Stimulated activated CD8-positive, alpha-beta memory T cell treated with anti-CD3 and anti-CD28 coated beads, Interleukin-7, amount 100 ng/mL, for 4 hours (primary cell): ENCODE measurements around the gene NT5DC4.
"Not testable (repeated sequence)": the region's sequence is repeated elsewhere in the genome, so short reads cannot be mapped to it uniquely, and the experiment has no call there.

Experiments used
- DNase-seq, 2 donors: peaks; one replicate each; pipeline ENCODE4 v3.0.0-alpha.2; 2020; ENCODE audit warnings: low read depth in 2 of 2

Gene NT5DC4

DNA sequence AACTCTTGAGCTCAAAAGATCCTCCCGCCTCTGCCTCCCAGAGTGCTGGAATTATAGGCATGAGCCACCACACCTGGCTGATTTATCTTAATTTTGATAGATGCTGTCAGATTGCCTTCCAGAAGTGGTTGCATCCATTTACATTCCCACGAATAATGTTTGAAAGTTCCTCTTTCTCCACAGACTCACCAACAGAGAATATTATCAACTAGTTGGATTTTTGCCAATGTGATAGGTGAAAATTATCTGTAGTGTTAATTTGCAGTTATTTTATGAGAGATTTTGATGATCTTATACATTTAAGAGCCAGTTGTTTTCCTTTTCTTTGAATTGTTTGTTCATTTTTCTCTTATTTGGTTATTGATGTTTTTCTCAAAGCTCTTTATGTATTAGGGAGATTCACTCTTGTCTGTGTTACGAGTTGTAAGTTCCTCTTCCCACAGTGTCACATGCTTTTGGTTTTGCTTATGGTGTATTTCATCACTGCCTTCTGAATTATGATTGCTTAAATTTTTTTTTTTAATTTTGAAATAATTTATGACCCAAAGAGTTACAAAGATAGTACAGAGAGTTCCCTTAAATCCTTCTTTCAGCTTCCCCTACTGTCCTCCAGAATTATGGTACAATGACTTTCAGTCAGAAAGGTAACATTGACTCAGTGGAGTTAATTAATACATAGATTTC lies 20.7 kb upstream of the NT5DC4 start:
- DNase-seq, result no peak

DNA sequence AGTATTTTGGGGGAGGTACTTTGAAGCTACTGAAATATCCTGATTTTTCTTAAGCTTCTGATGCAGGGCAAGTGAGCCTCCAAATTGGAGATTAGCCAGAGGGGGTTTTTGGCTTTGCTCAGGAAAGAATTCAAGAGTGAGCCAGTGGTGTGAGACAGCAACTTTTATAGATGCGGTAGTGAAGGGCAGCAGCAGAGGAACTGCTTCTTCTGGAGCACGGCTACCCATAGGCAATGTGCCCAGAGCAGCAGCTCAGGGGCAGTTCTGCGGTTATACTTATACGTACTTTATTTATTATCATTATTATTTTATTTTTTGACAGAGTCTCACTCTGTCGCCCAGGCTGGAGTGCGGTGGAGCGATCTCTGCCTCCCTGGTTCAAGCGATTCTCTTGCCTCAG lies 19.8 kb upstream of the NT5DC4 start:
- DNase-seq, result no peak

DNA sequence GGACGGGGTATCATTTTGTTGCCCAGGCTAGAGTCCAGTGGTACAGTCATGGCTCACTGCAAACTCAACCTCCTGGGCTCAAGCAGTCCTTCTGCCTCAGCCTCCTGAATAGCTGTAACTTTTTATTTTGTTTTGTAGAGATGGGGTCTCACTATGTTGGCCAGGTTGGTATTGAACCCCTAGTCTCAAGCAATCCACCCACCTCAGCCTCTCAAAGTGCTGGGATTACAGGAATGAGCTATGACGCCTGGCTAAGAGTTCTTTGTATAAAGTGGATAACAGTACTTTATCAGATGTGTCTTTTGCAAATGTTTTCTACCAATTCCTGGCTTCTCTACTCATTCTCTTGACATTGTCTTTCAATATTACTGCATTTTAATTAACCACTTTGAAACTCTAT lies 17.1 kb upstream of the NT5DC4 start:
- no peak for DNase-seq

DNA sequence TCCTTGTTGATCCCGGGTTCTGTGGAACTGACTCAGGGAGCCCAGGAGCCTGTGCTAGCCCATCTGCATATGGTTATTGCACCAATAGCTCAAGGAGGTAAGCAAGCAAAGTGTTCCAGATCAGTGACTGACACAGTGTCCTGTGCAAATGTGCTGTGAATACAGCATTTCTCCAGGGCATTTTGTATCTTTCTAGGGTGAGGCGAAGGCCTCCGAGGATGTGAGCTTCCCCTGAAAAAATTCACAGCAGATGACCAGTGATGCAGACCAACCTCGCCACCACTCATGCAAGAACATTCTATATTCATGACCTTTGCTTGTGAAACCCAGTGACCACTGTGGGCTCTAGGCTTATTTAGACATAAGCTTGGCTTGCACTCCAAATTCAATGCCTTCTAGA lies 15.2 kb upstream of the NT5DC4 start:
- DNase-seq, result no peak

DNA sequence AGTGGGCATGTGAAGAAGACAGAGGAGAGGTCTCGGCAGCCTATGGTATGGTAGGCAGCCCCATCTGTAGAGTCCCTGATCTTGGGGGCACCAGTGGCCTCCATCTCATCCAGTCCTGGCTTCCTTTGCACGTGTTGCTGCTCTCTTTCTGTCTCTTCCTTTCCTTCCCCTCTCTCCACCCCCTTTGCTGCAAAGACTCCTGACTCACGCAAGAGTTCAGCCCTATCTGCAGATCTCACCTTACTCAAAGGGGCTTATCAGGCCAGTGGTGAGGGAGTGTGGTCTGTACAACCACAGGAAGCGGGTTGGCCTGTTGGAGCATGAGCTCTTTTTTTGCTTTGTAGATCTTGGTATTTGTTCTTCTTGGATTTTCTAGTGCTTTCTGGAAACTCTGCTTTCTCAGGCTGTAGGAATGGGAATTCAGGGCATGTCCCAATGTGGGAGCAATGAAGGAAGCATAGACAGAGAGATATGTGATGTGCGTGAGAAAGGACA lies 14.6 kb upstream of the NT5DC4 start:
- peak; percentile 12 to 50 for DNase-seq

DNA sequence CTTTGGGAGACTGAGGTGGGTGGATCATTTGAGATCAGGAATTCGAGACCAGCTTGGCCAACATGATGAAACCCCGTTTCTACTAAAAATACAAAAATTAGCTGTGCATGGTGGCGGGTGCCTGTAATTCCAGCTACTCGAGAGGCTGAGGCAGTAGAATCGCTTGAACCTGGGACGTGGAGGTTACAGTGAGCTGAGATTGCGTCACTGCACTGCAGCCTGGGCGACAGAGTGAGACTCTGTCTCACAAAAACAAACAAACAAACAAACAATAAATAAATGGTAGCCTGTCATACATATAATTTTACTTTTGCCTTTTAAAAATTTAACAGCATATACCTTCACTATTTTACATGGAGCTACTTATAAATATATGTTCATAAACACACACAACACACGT lies 13.9 kb upstream of the NT5DC4 start:
- DNase-seq, result not testable (repeated sequence)

DNA sequence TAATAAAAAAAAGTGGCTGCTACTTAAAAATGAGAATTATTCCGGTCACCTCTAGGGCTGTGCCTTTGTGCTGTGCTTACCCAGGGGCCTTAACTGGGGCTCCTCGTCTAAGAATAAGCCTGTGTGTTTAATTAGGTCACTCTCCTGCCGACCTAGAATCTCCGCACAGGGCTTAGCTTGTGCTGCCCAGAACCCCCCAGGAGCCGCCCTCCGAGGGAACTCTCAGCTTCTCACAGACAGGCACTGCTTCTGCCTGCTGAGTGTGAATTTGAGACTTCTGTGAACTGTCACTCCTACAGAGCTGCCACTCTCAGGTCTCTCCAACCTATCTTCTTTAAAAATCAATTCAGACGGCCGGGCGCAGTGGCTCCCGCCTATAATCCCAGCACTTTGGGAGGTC lies 11.9 kb upstream of the NT5DC4 start:
- no peak for DNase-seq

DNA sequence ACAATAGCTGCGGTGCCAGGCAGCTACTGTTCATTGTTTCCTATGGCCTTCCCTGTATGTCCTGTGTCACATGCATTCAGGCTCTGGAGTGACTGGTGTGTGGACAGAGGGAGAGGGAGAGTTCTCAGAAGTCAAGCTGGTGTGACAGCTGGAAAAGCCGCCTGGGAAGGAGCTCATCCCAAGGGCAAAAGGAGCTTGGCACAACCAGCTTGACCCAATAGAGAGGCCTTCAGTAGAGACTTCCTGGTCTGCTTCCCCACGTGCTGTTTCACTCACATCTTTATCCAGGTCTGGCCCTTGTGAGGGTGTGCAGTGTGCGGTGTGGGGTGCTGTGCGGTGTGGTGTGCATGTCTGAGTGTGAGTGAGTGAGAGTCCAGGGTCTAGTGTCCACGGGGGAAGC lies 11.1 kb upstream of the NT5DC4 start:
- no peak for DNase-seq

DNA sequence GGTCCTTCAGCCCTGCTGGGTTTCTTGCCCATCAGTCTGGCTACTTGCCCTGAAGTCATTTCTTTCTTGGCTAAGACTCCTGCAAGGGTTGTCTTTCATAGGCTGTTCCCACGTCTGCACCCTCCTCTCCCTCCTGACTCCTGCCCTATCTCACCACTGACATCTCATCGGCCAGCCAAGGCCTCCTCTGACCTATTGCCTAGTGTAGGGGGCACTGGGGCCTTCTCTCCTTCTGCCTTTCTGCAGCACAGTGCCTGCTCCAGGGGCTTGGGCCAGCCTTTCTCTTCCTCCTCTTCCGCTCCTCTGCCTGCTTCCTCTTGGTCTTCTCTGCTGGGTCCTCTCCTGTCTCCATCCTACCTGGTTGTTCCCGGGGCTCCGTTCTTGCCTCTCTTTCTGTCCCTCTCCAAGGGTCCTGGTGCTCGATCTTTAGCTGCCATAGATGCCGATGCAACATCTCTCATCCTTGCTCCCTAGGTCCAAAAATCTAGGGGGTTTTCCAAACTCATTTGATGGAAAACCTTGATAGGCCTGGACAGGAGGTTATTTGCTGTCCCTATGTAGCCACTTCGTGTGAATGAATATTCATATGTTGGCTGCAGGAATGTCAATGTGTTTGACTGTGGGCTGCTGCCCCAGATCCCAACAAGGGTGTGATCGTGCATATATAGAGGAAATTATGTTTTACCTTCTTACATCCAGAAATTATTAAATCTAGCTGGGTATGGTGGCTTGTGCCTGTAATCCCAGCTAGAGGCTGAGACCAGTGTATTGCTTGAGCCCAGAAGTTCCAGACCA lies 9.7 kb upstream of the NT5DC4 start:
- DNase-seq, result no peak

DNA sequence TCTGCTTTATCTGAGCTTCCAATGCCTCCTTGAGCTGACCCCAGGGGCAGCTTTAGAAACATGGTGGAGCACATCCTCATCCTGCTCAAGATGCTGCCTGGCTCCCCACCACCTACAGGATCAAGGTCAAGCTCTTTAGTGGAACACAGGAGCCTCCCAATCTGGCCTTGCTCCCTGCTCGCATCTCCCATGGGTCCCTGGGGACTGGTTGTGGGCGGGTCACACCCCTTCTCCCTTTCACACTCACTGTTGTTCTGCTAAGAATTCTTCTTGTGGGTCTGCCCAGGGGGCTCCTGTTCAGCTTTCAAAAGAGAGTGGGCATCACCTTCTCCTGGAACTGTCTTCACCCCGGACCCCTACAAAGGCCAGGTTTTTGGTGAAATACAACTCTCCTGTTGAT lies 8.4 kb upstream of the NT5DC4 start:
- no peak for DNase-seq

DNA sequence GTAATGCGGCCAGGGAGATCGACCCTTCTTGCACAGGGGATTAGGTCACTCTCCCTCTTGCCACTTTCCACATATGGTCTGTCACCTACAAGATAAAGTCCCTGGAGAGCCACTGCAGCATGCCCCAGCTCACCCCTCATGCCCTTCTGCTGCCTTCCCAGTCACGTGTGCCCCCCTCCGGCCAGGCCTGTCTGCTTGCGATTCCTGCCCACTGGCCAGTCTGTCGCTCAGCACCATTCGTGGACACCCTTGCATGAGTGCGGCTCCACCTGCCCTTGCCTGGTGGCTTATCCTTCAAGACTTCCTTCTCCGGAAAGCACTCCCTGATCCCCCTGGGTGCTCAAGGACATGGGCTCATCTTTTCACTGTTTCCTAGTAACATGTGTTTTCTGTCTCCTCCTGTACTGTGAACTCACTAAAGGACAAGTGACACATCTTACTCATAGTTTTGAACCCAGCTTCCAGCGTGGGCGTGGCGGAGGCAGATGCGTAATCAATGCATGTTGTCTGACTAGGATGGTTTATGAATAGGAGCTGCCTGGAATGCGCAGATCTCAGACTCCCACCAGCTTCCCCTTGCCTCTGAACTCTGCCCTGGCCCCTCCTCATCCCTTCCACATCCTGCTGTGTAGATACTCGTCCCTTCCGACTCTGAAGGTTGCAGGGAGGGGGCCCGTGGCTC lies 7.8 kb upstream of the NT5DC4 start:
- DNase-seq, result peak in 1 of 2 donors; percentile 8

DNA sequence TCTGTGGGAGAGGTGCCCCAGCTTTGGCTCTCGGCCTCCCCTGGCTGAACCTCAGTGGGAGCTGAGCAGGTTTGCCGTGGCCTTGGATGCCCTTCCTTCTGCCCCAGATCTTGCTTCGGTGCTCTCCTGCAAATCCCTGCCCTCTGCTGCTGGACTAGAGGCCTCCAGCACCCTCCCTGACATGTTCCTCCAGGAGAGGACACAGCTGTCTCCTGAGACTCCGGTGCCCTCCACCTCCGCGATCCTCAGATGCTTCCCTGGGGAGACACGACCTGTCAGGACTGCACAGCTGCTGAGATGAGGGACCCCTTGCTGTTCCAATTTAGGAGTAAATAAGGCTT lies 7.3 kb upstream of the NT5DC4 start:
- no peak for DNase-seq

DNA sequence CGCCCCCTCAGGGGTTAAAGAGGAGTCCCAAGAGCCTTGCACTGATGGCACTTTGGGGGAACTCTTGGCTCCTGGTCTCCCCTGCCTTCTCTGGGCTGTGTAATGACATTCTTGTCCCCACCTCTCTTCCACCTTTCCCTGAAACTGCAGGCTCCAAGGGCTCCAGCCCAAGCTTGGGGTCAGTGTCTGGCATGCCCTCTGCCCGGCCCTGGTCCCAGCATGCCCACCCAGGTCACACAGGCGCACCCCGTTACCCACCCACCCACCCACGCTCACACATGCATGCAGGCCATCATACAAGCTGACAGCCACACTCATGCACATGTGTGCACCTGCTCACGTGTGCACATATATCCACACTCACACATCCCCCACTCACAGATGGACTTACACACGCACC lies 6.9 kb upstream of the NT5DC4 start:
- no peak for DNase-seq

DNA sequence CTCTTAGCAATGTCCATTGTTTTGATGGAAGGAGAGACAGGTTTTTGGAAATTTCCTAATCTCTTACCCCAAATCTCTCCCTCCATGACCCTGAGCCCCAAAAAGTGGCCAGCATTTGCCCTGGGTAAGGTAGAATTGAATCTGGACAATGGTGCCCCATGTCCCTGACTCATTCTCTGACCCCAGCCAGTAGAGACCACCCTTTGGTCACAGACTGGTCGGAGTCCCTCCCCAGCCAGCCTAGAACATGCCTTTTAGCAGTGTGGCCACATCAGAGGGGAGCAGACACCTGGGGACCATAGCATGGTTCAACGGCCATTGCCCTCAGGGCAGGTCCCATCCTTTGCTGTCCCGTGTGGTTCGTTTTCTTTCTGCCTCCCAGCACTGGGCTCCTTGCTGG lies 6.5 kb upstream of the NT5DC4 start:
- no peak for DNase-seq

DNA sequence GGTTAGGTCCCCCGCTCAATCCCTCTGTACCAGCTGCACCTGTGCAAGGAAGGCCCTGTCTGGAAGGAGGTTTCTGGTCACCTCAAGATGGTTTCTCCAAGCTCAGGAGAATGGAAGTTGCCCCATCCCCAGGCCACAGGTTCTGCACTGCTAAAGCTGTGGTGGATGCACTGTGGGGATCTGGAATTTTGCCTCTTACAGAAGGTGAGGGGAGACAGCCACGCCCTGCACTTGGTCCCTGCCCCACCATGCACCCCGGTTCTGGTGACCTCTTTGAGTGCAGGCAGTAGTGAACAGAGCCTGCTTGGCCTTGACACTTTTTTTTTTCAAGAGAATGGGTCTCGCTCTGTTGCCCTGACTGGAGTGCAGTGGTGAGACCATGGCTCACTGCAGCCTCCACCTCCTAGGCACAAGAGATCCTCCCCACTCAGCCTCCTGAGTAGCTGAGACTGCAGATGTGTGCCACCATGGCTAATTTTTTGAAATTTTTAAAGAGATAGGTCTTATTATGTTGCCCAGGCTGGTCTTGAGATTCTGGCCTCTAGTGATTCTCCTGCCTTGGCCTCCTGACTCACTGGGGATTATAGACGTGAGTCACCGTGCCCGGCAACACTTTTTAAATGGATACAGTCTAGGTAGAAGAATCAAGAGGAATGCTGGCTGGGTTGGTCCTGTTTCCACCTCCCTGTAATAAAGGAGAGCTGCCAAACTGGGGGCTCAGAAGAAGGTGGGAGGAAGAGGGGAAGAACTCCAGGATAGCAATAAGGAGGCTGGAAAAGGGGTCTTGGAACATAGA lies 5.8 kb upstream of the NT5DC4 start:
- DNase-seq, result no peak

DNA sequence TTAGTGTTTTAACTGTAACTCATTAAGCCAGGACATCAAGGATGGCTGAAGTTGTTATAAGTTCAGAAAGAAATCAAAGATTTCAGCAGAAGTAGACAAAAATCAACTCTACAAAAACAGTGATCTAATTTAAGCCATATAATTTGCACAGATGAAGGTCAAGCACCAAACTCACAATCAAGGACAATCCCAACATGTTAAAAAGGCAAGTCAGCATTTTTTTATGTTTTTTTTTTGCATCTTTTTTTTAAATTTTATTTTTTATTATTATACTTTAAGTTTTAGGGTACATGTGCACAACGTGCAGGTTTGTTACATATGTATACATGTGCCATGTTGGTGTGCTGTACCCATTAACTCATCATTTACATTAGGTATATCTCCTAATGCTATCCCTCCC lies 4.7 kb upstream of the NT5DC4 start:
- not testable (repeated sequence) for DNase-seq

DNA sequence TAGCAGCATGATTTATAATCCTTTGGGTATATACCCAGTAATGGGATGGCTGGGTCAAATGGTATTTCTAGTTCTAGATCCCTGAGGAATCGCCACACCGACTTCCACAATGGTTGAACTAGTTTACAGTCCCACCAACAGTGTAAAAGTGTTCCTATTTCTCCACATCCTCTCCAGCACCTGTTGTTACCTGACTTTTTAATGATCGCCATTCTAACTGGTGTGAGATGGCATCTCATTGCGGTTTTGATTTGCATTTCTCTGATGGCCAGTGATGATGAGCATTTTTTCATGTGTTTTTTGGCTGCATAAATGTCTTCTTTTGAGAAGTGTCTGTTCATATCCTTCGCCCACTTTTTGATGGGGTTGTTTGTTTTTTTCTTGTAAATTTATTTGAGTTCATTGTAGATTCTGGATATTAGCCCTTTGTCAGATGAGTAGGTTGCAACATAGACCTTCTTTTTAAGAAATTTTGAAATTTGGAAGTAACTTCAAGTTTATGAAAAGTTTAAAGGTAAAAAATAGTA lies 3.9 kb upstream of the NT5DC4 start:
- not testable (repeated sequence) for DNase-seq

DNA sequence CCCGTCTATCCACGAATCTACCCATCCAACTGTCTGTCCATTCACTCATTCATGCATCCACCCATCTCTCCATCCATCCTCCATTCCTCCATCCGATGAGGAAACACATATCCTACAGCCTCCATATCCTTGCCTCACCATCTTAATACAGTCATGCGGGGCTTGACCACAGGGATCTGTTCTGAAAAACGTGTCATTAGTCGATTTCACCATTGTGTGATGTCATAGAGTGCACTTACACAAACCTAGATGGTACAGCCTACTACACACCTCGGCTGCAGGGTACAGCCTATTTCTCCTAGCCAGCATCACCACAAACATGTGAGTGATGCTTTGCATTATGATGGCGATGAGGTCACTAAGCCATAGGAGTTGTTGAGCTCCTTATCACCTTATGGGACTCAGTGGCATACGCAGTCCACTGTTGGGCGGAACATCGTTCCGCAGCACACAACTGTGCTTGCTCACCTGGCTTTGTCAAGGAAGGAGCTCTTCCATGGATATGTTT lies 1.9 kb upstream of the NT5DC4 start:
- no peak for DNase-seq

DNA sequence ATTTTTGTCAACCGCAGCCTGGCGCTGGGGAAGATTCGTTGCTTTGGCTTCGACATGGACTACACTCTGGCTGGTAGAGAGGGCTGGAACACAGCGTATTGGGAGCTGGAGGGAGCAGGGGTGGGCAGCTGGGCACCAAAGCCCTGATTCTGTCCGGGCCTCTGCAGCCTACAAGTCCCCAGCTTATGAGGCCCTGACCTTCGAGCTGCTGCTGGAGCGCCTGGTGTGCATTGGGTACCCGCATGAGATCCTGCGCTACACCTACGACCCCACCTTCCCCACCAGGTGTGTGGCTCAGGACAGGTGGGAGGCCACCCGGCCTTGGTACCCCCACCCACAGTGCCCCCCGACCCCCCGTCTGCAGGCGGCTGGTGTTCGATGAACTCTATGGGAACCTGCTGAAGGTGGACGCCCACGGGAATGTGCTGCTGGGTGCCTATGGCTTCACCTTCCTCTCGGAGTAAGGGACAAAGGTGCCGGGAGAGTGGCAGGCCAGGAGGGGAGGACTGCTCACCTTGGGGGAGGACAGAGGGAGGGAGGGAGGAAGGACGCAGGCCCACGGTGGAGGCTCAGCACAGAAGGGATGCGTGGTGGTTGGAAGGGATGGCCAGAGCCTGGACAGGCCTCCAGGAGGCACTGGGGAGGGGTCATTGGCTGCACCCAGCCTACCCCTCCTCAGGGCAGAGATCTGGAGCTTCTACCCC lies 1.2 kb downstream of the NT5DC4 start:
- no peak for DNase-seq

DNA sequence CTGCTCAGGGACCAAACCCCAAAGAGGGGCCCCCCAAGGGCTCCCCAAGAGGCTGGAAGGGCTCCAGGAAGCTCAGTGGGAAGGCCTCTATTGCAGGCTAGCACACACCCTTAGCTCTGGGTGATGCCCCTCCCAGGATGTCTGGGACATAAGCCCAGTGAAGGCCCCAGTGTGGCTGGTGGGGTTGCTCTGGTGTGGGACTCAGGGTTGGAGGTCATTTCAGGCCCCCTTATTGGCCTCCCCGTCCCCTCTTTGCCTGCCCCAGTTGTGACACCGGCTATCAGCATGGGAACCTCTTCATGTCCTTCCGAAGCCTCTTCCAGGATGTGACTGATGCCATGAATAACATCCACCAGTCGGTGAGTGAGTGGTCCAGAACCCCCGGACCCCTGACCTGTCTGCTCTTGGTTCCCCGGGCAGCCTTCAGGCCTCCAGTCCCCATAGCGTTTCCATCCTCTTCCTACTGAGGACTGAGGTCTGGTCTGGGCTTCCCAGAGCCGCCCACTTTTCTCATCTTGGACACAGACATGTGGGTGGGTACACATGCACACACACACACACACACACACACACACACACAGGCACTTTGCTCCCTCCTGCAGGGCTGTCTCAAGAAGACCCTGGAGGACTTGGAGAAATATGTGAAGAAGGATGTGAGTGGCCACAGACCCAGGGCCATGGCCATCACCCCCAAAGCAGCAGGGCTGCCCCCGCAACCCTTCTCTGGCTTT lies 2.2 kb downstream of the NT5DC4 start:
- DNase-seq, result no peak
